ENCODE data around the gene ZNF830.

DNA sequence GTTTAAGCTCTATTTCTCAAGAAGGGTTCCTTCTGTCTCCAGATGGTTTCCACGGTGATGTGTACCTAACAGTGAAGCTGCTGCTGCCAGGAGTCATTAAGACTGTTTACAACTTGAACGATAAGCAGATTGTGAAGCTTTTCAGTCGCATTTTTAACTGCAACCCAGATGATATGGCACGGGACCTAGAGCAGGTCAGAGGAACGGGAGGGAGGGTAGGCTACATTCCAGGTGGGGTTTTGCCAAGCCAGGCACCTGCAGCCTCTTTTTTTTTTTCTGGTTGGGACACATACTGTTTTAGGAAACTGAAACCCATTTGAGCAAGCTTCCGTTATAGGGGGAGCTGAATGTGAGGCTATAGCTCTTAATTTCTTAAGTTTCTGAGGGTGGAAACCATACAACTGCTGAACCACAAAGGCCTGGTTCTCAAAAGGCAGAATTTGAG, 29.6 kb downstream of the ZNF830 start:
- no peak for TF ChIP-seq SP140L (CRISPR knock-in tag; IDR thresholded peaks at IDR 0.05; ENCODE audit: borderline replicate concordance)
- TF ChIP-seq, protein P1, sequence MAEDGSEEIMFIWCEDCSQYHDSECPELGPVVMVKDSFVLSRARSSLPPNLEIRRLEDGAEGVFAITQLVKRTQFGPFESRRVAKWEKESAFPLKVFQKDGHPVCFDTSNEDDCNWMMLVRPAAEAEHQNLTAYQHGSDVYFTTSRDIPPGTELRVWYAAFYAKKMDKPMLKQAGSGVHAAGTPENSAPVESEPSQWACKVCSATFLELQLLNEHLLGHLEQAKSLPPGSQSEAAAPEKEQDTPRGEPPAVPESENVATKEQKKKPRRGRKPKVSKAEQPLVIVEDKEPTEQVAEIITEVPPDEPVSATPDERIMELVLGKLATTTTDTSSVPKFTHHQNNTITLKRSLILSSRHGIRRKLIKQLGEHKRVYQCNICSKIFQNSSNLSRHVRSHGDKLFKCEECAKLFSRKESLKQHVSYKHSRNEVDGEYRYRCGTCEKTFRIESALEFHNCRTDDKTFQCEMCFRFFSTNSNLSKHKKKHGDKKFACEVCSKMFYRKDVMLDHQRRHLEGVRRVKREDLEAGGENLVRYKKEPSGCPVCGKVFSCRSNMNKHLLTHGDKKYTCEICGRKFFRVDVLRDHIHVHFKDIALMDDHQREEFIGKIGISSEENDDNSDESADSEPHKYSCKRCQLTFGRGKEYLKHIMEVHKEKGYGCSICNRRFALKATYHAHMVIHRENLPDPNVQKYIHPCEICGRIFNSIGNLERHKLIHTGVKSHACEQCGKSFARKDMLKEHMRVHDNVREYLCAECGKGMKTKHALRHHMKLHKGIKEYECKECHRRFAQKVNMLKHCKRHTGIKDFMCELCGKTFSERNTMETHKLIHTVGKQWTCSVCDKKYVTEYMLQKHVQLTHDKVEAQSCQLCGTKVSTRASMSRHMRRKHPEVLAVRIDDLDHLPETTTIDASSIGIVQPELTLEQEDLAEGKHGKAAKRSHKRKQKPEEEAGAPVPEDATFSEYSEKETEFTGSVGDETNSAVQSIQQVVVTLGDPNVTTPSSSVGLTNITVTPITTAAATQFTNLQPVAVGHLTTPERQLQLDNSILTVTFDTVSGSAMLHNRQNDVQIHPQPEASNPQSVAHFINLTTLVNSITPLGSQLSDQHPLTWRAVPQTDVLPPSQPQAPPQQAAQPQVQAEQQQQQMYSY (CRISPR knock-in tag; IDR thresholded peaks at IDR 0.05): no peak
- no peak for TF ChIP-seq SMC3 (IDR thresholded peaks at IDR 0.05; ENCODE audit: low read length)
- TF ChIP-seq, protein P2, sequence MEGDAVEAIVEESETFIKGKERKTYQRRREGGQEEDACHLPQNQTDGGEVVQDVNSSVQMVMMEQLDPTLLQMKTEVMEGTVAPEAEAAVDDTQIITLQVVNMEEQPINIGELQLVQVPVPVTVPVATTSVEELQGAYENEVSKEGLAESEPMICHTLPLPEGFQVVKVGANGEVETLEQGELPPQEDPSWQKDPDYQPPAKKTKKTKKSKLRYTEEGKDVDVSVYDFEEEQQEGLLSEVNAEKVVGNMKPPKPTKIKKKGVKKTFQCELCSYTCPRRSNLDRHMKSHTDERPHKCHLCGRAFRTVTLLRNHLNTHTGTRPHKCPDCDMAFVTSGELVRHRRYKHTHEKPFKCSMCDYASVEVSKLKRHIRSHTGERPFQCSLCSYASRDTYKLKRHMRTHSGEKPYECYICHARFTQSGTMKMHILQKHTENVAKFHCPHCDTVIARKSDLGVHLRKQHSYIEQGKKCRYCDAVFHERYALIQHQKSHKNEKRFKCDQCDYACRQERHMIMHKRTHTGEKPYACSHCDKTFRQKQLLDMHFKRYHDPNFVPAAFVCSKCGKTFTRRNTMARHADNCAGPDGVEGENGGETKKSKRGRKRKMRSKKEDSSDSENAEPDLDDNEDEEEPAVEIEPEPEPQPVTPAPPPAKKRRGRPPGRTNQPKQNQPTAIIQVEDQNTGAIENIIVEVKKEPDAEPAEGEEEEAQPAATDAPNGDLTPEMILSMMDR (CRISPR knock-in tag; IDR thresholded peaks at IDR 0.05): no peak
